SK-N-SH (cell line): Measurements from ENCODE around the gene TBC1D21. TPM values are rescaled to one million over a fixed set of nuclear protein-coding genes. Genes with fewer than 3 reads are reported as not detected.

Source experiments
- CTCF ChIA-PET: fragments of 300-600, 350-600 bp; formaldehyde crosslinking; extraction: SDS; loops from one replicate; lab custom pipeline; 2021; lab: Yijun Ruan, JAX
- POLR2A ChIA-PET: fragments of 350-600 bp; sonication (Branson Sonifier 250); formaldehyde crosslinking; extraction: SDS; loops from one replicate; lab custom pipeline; 2020; ENCODE audit warnings: antibody characterized with exemption, inconsistent platforms; lab: Yijun Ruan, JAX
- DNase-seq: peaks from one replicate; pipeline ENCODE4 v3.0.0; 2012
- H2AFZ ChIP-seq: fragments of 200-600 bp; sonication (generic); 2 replicates; pipeline ENCODE4 v1.8.1; 2016; ENCODE audit warnings: antibody characterized with exemption, mild to moderate bottlenecking, low read depth
- H3F3A ChIP-seq: fragments of 200-600 bp; sonication (generic); replicated peaks from 2 replicates; pipeline ENCODE3; 2016; ENCODE audit warnings: antibody characterized with exemption, mild to moderate bottlenecking; ENCODE audit not compliant: insufficient read depth
- H3K27ac ChIP-seq, 2 experiments: fragments of 200-500 bp in 1 of 2; fragments of 200-600 bp in 1 of 2; sonication (Bioruptor generic) in 1 of 2; sonication (generic), shearing (Covaris generic) in 1 of 2; 2 replicates each; pipeline versions ENCODE4 v1.5.1 to v1.6.1; 2014 to 2016; ENCODE audit warnings: low read depth in 2 of 2, inconsistent platforms in 1 of 2, low read length in 1 of 2, mild to moderate bottlenecking in 1 of 2, mixed read lengths in 1 of 2
- H3K27me3 ChIP-seq: fragments of 200-600 bp; sonication (generic), shearing (Covaris generic); 2 replicates; pipeline ENCODE4 v1.6.1; 2016; ENCODE audit warnings: mixed run types; ENCODE audit not compliant: insufficient read depth
- H3K36me3 ChIP-seq, 2 experiments: fragments of 200-500 bp in 1 of 2; fragments of 200-600 bp in 1 of 2; sonication (Bioruptor generic) in 1 of 2; sonication (generic) in 1 of 2; replicated peaks in 1 of 2; 2 replicates each; pipeline versions ENCODE3 to v1.5.1; 2014 to 2016; ENCODE audit warnings: low read length in 1 of 2, mild to moderate bottlenecking in 1 of 2; ENCODE audit not compliant: insufficient read depth in 2 of 2, control insufficient read depth in 1 of 2
- H3K4me1 ChIP-seq, 2 experiments: fragments of 200-500 bp in 1 of 2; fragments of 200-600 bp in 1 of 2; sonication (Bioruptor generic) in 1 of 2; sonication (generic), shearing (Covaris generic) in 1 of 2; 2 replicates each; pipeline versions ENCODE4 v1.5.1 to v1.6.1; 2014 to 2016; ENCODE audit warnings: low read depth in 1 of 2, low read length in 1 of 2, mixed run types in 1 of 2; ENCODE audit not compliant: insufficient read depth in 2 of 2, control insufficient read depth in 1 of 2
- H3K4me2 ChIP-seq: fragments of 200-600 bp; sonication (generic), shearing (Covaris generic); 2 replicates; pipeline ENCODE4 v1.6.1; 2017; ENCODE audit warnings: mixed run types
- H3K4me3 ChIP-seq, 2 experiments: fragments of 200-500 bp in 1 of 2; fragments of 200-600 bp in 1 of 2; sonication (Bioruptor generic) in 1 of 2; sonication (generic), shearing (Covaris generic) in 1 of 2; 2 replicates each; pipeline versions ENCODE4 v1.5.1 to v1.8.1; 2014 to 2016; ENCODE audit warnings: low read depth in 2 of 2, inconsistent platforms in 1 of 2, low read length in 1 of 2, mild to moderate bottlenecking in 1 of 2, mixed read lengths in 1 of 2, moderate library complexity in 1 of 2
- H3K79me2 ChIP-seq: fragments of 200-600 bp; sonication (generic); 2 replicates; pipeline ENCODE4 v1.8.1; 2017; ENCODE audit warnings: mild to moderate bottlenecking; ENCODE audit not compliant: insufficient read depth
- H3K9ac ChIP-seq: fragments of 200-600 bp; sonication (generic); 2 replicates; pipeline ENCODE4 v1.6.1; 2017; ENCODE audit warnings: mixed run types
- H3K9me2 ChIP-seq: fragments of 200-600 bp; sonication (generic); 2 replicates; pipeline ENCODE4 v1.6.1; 2017; ENCODE audit warnings: mixed run types
- H3K9me3 ChIP-seq: fragments of 200-600 bp; sonication (generic); 2 replicates; pipeline ENCODE4 v1.6.1; 2017; ENCODE audit warnings: mixed run types, mild to moderate bottlenecking, moderate library complexity
- H4K20me1 ChIP-seq: fragments of 200-600 bp; sonication (generic); 2 replicates; pipeline ENCODE4 v1.6.1; 2017; ENCODE audit warnings: mild to moderate bottlenecking, mixed run types; ENCODE audit not compliant: insufficient read depth
- EP300 ChIP-seq, 2 experiments: IDR thresholded peaks; 2 replicates each; pipeline versions ENCODE4 v1.4.0 to v1.6.1; 2012; ENCODE audit warnings: borderline replicate concordance in 1 of 2, low read depth in 1 of 2, low read length in 1 of 2
- FOSL2 ChIP-seq: IDR thresholded peaks from 2 replicates; pipeline ENCODE4 v1.4.0; 2012; ENCODE audit warnings: low read depth, mild to moderate bottlenecking, moderate library complexity, borderline replicate concordance
- GABPA ChIP-seq: IDR thresholded peaks from 2 replicates; pipeline ENCODE4 v1.4.0; 2012; ENCODE audit warnings: low read depth, mild to moderate bottlenecking
- JUND ChIP-seq: IDR thresholded peaks from 2 replicates; pipeline ENCODE4 v1.4.0; 2012
- MXI1 ChIP-seq: IDR thresholded peaks from 2 replicates; pipeline ENCODE4 v1.6.1; 2012; ENCODE audit warnings: mild to moderate bottlenecking, low read depth, low read length, improper control_type of control experiment
- RAD21 ChIP-seq: IDR thresholded peaks from 2 replicates; pipeline ENCODE4 v1.6.1; 2012; ENCODE audit warnings: mild to moderate bottlenecking, low read length
- RCOR1 ChIP-seq: fragments of 150-350 bp; IDR thresholded peaks from 2 replicates; pipeline ENCODE4 v1.6.1; 2017; ENCODE audit warnings: antibody characterized with exemption, low read length
- RFX5 ChIP-seq: IDR thresholded peaks from 2 replicates; pipeline ENCODE4 v1.6.1; 2012; ENCODE audit warnings: mild to moderate bottlenecking, improper control_type of control experiment, low read length
- SIN3A ChIP-seq: IDR thresholded peaks from 2 replicates; pipeline ENCODE4 v1.6.1; 2012; ENCODE audit warnings: low read depth, mild to moderate bottlenecking, low read length, moderate library complexity, borderline replicate concordance
- SMC3 ChIP-seq: IDR thresholded peaks from 2 replicates; pipeline ENCODE4 v1.6.1; 2012; ENCODE audit warnings: low read depth, low read length, improper control_type of control experiment
- WGBS: methylation state at CpG from one replicate; pipeline ENCODE4 v1.1.6; 2017; ENCODE audit warnings: low lambda C conversion rate; 5-methylcytosine and 5-hydroxymethylcytosine counted together
- polyA plus RNA-seq, 3 experiments: library from polyadenylated mRNA; depleted of rRNA; stranded (reverse); fragments of >200 nt; gene quantifications; 2 replicates each; pipeline ENCODE4 v1.2.3, GENCODE V29; 2012
- TF ChIP-seq, protein P1 (sequence below): IDR thresholded peaks from 2 replicates; pipeline ENCODE4 v1.4.0; 2012; ENCODE audit warnings: low read depth
- TF ChIP-seq, protein P2 (sequence below): fragments of 150-350 bp; IDR thresholded peaks from 2 replicates; pipeline ENCODE4 v1.6.1; 2017; ENCODE audit warnings: antibody characterized with exemption, low read length, low read depth, borderline replicate concordance
- TF ChIP-seq, protein P3 (sequence below): IDR thresholded peaks from 2 replicates; pipeline ENCODE4 v1.4.0; 2012; ENCODE audit warnings: low read depth, borderline replicate concordance
- TF ChIP-seq, protein P4 (sequence below): fragments of 200-600 bp; sonication (generic); IDR thresholded peaks from 2 replicates; pipeline ENCODE4 v1.6.1; 2017; ENCODE audit warnings: antibody characterized with exemption, mild to moderate bottlenecking, moderate library complexity
- TF ChIP-seq, protein P5 (sequence below): fragments of 150-350 bp; IDR thresholded peaks from 2 replicates; pipeline ENCODE4 v1.6.1; 2016; ENCODE audit warnings: mild to moderate bottlenecking, low read depth, low read length

TBC1D21 gene
- polyA plus RNA-seq, 1 of the 3 experiments (the other 2 are of a cell fraction), result not detected

DNA sequence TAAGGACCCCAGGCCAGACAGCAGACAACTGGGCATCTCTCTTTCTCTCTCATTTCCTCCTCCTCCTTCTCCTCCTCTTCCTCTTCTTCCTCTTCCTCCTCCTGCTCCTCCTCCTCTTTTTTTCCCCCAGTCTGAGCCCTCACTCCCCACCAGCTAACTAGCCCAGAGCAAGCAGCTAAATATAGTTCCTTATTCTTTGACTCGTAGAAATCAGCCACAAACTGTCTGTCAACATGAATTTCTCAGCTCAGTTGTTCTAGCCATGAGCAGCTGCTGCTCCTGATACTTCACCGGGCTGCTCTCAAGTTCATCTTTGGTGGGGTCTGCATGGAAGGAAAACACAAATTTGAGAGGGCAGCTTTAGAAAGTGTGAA is 33.7 kb downstream of the TBC1D21 start:
- H3F3A ChIP-seq, result no peaks in the 10 kb centered on the region
- H3K4me2 ChIP-seq, result no peak overlapping the region
- no peak overlapping the region for H2AFZ ChIP-seq
- WGBS, result 63% methylated on average over 2 of the region's 2 CpGs
- POLR2A ChIA-PET, result no interaction called here
- no peaks in the 10 kb centered on the region for H3K9me3 ChIP-seq
- DNase-seq, result no peak
- no peak for TF ChIP-seq RFX5
- no peak for TF ChIP-seq FOSL2
- TF ChIP-seq, protein P1, sequence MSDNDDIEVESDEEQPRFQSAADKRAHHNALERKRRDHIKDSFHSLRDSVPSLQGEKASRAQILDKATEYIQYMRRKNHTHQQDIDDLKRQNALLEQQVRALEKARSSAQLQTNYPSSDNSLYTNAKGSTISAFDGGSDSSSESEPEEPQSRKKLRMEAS, result no peak
- no peak for TF ChIP-seq RAD21
- TF ChIP-seq, protein P2, sequence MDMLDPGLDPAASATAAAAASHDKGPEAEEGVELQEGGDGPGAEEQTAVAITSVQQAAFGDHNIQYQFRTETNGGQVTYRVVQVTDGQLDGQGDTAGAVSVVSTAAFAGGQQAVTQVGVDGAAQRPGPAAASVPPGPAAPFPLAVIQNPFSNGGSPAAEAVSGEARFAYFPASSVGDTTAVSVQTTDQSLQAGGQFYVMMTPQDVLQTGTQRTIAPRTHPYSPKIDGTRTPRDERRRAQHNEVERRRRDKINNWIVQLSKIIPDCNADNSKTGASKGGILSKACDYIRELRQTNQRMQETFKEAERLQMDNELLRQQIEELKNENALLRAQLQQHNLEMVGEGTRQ, result no peak
- no peak for TF ChIP-seq JUND
- no peak for TF ChIP-seq GABPA
- TF ChIP-seq, protein P3, sequence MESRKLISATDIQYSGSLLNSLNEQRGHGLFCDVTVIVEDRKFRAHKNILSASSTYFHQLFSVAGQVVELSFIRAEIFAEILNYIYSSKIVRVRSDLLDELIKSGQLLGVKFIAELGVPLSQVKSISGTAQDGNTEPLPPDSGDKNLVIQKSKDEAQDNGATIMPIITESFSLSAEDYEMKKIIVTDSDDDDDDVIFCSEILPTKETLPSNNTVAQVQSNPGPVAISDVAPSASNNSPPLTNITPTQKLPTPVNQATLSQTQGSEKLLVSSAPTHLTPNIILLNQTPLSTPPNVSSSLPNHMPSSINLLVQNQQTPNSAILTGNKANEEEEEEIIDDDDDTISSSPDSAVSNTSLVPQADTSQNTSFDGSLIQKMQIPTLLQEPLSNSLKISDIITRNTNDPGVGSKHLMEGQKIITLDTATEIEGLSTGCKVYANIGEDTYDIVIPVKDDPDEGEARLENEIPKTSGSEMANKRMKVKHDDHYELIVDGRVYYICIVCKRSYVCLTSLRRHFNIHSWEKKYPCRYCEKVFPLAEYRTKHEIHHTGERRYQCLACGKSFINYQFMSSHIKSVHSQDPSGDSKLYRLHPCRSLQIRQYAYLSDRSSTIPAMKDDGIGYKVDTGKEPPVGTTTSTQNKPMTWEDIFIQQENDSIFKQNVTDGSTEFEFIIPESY, result no peak
- no peak for TF ChIP-seq MXI1
- no peak for TF ChIP-seq EP300 (IDR thresholded peaks at IDR 0.05; ENCODE audit: borderline replicate concordance in 1 of 2, low read depth in 1 of 2, low read length in 1 of 2)
- TF ChIP-seq RCOR1, result no peak
- TF ChIP-seq, protein P4, sequence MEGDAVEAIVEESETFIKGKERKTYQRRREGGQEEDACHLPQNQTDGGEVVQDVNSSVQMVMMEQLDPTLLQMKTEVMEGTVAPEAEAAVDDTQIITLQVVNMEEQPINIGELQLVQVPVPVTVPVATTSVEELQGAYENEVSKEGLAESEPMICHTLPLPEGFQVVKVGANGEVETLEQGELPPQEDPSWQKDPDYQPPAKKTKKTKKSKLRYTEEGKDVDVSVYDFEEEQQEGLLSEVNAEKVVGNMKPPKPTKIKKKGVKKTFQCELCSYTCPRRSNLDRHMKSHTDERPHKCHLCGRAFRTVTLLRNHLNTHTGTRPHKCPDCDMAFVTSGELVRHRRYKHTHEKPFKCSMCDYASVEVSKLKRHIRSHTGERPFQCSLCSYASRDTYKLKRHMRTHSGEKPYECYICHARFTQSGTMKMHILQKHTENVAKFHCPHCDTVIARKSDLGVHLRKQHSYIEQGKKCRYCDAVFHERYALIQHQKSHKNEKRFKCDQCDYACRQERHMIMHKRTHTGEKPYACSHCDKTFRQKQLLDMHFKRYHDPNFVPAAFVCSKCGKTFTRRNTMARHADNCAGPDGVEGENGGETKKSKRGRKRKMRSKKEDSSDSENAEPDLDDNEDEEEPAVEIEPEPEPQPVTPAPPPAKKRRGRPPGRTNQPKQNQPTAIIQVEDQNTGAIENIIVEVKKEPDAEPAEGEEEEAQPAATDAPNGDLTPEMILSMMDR, result no peak
- TF ChIP-seq, protein P5, sequence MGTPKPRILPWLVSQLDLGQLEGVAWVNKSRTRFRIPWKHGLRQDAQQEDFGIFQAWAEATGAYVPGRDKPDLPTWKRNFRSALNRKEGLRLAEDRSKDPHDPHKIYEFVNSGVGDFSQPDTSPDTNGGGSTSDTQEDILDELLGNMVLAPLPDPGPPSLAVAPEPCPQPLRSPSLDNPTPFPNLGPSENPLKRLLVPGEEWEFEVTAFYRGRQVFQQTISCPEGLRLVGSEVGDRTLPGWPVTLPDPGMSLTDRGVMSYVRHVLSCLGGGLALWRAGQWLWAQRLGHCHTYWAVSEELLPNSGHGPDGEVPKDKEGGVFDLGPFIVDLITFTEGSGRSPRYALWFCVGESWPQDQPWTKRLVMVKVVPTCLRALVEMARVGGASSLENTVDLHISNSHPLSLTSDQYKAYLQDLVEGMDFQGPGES, result no peak
- no peak for TF ChIP-seq SIN3A
- TF ChIP-seq SMC3, result no peak
- TF ChIP-seq, all 33 proteins: peak for 0
- CTCF ChIA-PET, result interaction anchor here (0.7 to 13.4 kb wide), 31 partner anchors 11 to 347 kb away, joined by 3 to 148 read pairs (median 4); partner anchors contain the start of gene TBC1D21
- no peak overlapping the region for H3K27ac ChIP-seq
- no peaks in the 10 kb centered on the region; the same call in 1 of the 2 replicates for H3K79me2 ChIP-seq
- H3K27me3 ChIP-seq, result no peaks in the 10 kb centered on the region
- H3K4me1 ChIP-seq, result peaks cover 0 to 2% of the 10 kb centered on the region in 2 experiments; a peak in 1 of 4 replicates
- no peaks in the 10 kb centered on the region for H3K36me3 ChIP-seq
- H4K20me1 ChIP-seq, result no peaks in the 10 kb centered on the region
- H3K9ac ChIP-seq, result no peak overlapping the region
- no peaks in the 10 kb centered on the region for H3K9me2 ChIP-seq
- no peak overlapping the region for H3K4me3 ChIP-seq
